AG09319 (cell line): ENCODE data around the gene ZNF837.

Source experiments
- DNase-seq: peaks from one replicate; pipeline ENCODE4 v3.0.0-alpha.2; 2010; ENCODE audit warnings: low read depth; ENCODE audit errors: extremely low read depth
- CTCF ChIP-seq: IDR thresholded peaks from 2 replicates; pipeline ENCODE4 v1.5.1; 2011; ENCODE audit warnings: low read depth, mild to moderate bottlenecking, inconsistent platforms, low read length, moderate library complexity

ZNF837 gene

GRCh38 chr19:58328999-58329398 lies 51.8 kb downstream of the ZNF837 start:
- DNase-seq = no peak
- no peak for TF ChIP-seq CTCF

- peak; percentile 78 for DNase-seq
- no peak for TF ChIP-seq CTCF
Observed at GRCh38 chr19:58326914-58327726, 53.7 kb downstream of the ZNF837 start, which contains the start of gene ZSCAN22. Gene ZSCAN22 (plus strand): TSS chr19:58326994. CDS start chr19:58334803, 7,809 bp downstream.

GRCh38 chr19:58326501-58326913 lies 54.3 kb downstream of the ZNF837 start:
- DNase-seq = no peak
- no peak for TF ChIP-seq CTCF

GRCh38 chr19:58325311-58326022 lies 55.4 kb downstream of the ZNF837 start:
- no peak for DNase-seq

GRCh38 chr19:58319241-58319640 lies 61.6 kb downstream of the ZNF837 start:
- no peak for TF ChIP-seq CTCF
- no peak for DNase-seq

More at GRCh38 chr19:58325311-58326022, 55.4 kb downstream of the ZNF837 start:
- no peak for TF ChIP-seq CTCF

GRCh38 chr19:58318297-58318696 lies 62.5 kb downstream of the ZNF837 start:
- TF ChIP-seq CTCF = no peak
- DNase-seq = no peak
